HG02759 (cell line): Measurements from ENCODE around the gene NEUROG1.

ENCODE experiments used
- ATAC-seq: cut with Tn5 transposase; IDR thresholded peaks from one replicate; pipeline ENCODE4 v1.9.1; 2021; ENCODE audit warnings: mild to moderate bottlenecking, moderate library complexity; ENCODE audit not compliant: unreplicated experiment

NEUROG1 gene, protein sequence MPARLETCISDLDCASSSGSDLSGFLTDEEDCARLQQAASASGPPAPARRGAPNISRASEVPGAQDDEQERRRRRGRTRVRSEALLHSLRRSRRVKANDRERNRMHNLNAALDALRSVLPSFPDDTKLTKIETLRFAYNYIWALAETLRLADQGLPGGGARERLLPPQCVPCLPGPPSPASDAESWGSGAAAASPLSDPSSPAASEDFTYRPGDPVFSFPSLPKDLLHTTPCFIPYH

DNA sequence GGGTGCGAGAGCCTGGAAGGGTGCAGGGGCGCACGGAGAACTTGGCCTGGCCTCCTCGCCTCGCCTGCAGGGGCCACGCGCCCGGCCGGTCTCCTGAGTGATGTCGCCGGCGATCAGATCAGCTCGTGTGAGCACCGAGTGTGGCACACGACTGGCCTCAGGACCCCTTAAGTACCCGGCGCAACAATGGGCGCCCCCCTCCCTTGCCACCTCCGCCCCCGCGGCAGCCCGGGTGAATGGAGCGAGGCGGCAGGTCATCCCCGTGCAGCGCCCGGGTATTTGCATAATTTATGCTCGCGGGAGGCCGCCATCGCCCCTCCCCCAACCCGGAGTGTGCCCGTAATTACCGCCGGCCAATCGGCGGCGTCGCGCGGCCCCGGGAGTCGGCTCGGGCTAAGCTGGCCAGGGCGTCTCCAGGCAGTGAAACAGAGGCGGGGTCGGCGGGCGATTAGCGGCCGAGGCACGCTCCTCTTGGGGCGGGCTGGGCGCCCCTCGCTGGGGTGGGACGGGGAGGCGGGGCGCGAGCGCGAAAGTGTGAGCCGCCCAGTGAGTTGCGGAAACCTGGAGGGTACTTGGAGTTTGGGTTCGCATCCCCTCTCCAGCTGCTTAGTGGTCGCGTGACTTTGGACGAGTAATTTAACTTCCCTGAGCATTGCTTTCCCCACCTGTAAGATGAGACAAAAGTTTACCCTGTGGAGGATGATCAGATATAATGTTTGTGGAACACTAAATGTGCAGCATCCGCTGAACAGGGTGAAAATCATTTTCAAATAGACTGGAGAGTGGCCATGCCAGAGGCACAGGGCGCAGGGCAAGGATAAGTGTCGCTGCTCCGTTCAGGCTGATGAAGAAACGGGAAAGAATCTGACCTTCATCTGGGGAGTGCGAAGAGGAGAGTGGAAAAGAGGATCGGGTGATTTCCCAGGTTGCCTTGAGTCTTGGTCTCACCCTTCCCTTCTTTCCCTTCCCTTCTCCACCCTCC, at the start of gene NEUROG1:
TSS of gene NEUROG1 (minus strand) at position 145 of the 982 bp plus-strand sequence. CDS start 274 bp downstream, outside the sequence.
- no peak for ATAC-seq

DNA sequence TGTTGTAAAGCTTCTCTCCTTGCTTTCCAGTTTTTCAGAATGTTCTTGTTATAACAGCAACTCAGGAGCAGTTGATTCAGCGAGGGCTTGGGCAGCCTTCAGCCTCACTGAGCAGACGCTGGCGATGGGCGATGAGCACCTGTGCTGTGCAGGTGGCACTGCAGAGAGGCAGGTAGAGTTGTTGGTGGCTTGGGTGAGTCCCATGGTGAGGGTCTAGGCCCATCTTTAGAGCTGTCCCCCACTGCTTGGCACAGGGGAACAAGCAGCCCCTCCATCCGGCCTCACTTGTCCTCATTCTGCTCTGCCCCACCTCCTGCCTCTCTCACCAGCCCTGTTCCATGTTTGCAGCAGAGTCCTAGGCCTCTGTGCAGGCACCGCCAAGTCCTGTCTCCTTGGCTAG, 49.2 kb upstream of the NEUROG1 start:
- ATAC-seq: no peak

DNA sequence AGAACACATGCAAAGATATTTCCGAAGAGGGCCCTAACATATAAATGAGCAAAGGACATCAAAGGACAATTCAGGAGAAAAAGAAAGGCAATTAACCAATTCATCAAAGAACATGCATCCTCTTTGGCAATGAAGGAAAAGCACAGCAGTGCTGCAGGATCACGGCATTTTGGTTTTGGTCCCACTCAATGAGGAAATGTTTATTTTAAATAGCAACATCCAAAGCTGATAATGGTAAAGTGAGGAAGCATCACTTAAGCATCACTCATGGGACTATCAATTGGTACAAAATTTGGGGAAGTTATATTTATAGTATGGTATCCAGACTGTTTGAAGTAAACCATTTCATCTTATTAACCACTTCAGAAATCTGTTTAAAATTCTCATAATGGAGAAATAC, 48.5 kb upstream of the NEUROG1 start:
- no peak for ATAC-seq

DNA sequence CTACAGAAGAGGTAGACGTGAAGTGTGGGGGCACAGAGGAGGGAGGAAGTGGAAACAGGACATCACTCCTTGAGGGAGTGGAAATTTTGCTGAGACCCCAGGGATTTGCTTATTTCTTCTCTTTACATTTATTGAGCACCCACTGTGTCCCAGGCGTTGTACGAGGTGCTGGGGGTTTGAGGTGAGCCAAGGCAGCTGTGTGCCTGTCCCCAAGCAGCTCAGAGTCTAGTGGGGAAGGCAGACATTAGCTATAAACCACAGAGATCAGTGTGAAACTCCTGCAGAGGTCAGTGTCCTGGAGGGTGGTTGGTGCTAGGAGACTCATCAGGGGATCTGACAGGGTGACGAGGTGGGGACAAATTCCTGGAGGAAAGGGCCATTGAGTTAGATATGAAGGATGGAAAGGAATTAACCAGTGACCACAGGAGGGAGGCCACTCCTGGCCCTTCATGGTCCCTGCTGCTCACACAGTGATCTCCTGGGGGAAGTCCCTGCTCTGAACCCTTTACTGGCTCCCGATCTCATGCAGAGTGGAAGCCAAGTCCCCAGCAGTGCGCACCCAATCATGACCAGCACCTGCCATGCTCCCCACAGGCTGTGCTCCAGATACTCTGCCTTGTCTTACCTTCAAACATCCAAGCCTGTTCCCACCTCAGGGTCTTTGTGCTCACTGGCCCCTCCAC, 46.5 kb upstream of the NEUROG1 start:
- no peak for ATAC-seq

DNA sequence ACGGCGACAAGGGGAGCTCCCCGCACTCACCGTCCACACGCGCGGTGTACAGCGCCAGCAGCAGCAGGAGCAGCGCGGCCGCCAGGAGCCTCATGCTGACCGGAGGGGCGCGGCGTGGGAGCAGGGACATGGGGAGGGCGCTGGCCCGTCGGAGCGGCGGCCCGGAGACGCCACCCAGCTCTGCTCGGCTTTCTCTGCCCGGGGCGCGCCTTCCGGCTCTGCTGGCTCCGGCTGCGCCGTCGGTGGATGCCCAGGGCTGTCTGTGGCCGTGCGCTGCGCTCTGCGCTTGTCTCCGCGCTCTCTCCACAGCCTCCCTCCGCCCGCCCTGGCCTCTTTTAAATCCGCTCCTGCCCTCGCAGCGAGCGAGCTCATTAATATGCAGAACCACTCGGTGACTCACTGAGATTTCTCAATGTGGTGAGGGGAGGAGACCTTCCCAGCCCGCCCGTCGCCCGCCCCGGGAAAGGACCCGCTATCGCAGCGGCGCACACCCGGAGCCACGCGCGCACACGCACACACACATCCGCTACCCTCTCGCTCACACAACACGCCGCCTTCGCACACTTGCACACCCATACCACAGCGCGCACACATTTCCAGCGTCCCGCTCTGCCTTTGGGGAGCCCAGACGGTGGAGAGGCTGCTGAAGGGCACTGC, 43.0 kb upstream of the NEUROG1 start, which contains the start of gene CXCL14:
TSS of gene CXCL14 (minus strand) at position 307 of the 657 bp plus-strand sequence. CDS start at position 94, 213 bp downstream.
- ATAC-seq: no peak

DNA sequence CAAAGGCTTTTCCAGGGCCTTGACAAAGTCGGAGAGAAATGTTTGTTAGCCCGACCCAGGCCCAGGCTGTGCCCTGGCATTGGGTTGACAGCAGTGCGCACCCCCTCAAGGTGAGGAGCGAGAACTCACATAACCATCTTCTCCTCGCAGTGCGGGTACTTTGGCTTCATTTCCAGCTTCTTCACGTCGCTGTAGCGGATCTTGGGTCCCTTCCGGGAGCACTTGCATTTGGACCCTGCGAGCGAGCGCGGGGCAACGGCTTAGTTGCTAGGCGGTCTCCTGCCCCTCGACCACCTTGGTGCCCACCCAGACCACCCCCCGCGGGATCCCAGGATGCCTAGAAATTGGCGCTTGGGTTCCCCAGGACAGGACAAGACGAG, 42.5 kb upstream of the NEUROG1 start:
- no peak for ATAC-seq

DNA sequence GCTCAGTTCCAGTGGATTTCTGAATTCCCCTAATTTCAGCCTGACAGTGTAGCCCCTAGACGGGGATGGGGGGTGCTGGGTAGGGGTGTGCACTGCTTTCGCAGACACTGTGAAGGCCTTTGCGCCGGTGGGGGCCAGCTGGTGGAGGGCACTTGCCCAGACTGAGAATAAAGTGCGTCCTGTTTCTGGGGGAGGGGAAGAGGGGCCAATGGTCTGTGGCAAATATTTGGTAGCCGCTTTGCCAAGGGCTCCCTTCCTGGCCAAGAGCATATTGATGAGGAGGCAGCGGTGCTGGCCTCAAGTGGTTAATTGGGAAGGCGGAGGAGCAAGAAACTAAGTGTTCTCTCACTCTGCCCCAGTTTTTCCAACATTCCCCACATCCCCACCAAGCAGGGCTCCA, 41.7 kb upstream of the NEUROG1 start:
- ATAC-seq: no peak

DNA sequence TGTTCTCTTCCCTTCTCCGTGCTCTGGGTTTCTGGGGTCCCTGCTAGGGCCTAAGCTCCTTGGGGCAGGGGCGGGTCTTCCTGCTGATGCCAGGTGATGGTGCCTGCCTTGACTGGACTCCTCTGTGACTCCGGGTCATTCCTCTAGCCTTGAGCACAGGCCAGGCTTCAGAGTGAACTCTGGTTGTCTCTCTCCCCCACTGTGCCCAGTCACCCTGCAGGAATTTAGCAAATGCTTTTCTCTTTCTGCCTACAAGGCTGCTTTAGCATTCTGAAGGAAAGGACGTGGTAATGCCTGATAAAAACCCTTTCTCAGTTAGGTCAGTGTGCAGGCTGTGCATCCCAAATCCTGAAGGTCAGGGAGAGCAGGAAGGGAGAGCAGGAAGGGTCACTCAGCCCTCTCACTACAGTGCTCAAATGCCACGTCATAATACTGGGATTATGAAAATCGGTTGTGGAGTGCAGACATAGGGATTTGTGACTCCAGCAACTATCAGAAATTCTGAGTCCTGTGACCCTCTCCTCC, 40.4 kb upstream of the NEUROG1 start:
- ATAC-seq: no peak

DNA sequence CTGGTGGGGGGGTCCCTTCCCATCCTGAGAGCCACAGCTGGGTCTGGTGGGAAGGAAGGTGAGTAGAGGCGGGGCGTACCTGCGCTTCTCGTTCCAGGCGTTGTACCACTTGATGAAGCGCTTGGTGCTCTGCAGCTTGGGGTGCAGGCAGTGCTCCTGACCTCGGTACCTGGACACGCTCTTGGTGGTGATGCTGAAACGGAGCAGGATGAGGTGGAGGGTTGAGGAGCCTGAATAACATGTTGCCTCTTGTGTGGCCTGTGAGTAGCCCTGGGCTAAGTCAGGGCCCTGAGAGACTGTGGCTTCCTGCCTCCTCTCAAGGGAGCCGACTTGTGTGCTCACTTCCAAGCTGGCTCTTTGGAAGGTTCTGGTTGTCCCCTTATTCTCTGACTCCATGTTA, 38.7 kb upstream of the NEUROG1 start:
- ATAC-seq: no peak

DNA sequence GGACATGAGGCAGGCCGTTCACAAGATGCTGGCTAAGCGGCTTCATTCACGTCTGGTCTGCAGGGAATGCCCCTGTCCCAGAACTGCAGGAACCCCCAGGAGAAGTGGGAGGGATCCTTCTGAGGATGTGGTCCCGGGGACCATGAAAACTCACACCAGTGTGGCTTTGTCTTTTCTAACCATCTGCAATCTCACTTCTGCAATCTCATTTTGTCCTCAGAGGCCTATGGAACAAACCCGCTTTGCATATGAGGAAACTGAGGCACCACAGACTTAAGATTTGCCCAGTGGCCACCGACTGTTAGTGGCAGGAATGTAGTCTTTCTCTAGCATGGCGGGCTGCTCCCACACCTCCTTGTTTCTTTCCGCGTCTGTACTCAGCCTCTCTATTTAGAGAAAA, 36.1 kb upstream of the NEUROG1 start:
- no peak for ATAC-seq

DNA sequence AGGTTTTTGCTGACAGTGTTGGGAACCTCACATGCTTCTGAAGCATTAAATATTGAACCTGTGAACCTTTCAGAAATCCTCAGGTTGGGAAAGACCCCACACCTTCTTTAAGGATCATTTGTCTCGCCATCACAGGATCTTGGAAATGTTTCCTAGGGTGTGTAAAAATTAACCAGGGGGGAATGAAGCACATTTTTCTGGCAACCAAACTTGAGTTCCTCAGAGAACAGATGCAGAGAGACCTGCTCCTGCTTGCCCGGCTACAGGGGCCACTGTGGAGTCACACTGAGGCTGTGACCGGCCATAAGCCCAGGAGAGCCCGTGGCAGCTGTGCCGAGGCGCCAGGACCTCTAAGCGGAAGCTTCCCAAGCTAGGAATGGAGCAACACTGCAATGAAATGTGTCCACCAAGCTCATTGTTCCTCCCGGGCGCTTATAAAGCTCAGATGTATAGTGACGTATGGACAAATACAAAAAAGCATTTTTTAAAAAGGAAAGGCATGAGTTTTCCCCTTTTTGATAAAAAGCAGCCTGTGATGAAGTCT, 35.4 kb upstream of the NEUROG1 start:
- no peak for ATAC-seq

DNA sequence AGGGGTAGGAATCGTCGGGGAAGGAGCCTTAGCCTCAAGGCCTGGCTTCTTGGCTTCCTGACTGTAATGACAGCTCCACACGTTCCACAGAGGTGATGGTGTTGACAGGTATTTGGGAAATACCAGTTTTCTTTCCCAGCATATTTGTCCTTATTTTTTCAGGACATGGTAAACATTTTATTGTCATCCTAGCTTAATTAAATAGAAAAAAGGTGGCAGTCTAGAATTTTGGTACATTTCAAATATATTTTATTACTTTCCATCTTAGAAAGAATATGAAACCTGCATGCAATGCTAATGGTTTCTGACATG, 34.6 kb upstream of the NEUROG1 start:
- ATAC-seq: no peak

DNA sequence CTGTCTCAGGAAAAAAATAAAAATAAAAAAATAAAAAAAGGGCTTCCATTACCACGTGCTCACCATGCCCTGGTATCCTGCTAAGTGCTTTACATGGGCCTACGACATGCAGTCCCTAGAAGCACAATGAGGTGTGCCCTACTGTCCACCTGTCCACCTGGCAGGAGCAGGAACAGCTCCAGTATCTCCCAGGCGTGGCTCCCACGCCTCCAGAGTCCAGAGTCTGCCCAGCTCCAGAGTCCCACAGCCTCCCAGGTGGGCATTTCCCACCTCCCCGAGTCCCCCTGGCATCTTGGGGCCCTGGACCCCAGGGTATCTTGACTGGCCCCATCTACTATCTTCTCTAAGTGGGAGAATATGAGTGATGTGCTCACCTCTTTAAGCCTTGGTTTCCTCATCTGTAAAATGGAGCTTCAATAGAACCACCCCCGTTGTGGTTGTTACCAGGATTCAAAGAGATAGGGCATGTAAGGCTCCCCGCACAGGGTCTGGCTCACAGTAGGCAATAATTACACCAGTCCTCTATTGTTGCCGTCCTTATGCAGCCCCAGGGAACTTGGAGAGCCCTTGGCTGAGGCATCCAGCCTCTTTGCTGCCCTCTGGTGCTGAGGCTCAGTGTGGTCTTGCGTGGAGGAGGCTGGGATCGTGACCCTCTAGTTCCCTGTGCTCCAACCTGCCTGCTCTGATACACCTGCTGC, 34.1 kb upstream of the NEUROG1 start:
- no peak for ATAC-seq

DNA sequence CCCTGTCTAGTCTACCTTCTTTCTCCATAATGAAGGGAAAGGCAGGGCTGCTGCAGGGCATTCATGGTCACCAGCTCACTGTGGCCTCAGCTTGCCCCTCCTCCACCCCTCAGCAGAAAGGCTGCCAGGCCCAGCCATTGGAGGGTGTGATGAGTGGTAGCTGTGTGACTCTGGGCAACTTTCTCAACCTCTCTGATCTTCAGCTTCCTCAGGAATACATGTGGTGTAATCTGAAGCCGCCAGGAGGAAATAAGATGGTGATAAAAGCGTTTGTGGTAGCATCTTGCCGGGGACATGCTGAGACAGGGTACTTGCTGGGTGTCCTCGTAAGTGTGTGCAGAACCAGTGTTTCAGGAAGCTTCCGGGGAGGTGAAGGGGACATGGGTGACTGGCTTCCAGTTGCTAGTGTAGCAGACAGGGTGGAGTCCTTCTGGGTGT, 33.2 kb upstream of the NEUROG1 start:
- no peak for ATAC-seq

DNA sequence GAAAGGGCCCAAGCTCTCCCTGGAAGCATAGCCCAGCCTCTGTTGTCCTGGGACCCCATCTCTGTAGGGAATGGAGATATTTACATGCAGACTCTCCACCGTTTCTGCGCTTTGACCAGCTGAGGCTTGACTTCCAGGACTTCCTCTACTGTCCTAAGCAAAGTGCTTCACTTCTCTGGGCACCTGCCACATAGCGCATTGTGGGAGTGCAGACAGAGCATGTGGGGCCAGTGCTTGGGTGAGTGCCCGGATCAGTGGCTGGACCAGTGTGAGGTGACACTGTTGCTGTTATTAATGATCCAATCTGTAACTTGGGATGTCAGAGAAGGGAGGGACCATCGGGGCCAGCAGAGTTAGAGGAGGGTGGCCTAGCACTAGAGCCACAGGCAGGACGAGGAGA, 32.5 kb upstream of the NEUROG1 start:
- no peak for ATAC-seq

DNA sequence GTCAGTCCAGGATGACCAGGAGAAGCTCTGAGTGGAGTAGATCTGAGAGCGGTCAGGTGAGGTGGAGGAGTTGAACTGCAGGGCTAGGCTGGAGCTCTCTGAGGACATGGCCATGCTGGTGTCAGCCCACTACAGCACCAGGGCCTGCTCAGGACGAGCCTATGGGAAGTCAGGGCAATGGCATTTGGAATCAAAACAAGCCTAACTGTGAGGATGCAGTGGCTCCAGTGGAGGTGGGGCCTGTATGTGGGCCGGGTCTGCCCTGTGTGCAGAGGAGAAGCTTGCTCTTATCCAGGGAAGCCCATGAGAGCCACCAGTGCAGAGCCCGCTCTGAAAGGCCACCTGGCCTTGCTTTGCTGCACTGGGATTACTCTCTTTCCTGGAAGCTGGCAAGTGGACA, 31.9 kb upstream of the NEUROG1 start:
- no peak for ATAC-seq

DNA sequence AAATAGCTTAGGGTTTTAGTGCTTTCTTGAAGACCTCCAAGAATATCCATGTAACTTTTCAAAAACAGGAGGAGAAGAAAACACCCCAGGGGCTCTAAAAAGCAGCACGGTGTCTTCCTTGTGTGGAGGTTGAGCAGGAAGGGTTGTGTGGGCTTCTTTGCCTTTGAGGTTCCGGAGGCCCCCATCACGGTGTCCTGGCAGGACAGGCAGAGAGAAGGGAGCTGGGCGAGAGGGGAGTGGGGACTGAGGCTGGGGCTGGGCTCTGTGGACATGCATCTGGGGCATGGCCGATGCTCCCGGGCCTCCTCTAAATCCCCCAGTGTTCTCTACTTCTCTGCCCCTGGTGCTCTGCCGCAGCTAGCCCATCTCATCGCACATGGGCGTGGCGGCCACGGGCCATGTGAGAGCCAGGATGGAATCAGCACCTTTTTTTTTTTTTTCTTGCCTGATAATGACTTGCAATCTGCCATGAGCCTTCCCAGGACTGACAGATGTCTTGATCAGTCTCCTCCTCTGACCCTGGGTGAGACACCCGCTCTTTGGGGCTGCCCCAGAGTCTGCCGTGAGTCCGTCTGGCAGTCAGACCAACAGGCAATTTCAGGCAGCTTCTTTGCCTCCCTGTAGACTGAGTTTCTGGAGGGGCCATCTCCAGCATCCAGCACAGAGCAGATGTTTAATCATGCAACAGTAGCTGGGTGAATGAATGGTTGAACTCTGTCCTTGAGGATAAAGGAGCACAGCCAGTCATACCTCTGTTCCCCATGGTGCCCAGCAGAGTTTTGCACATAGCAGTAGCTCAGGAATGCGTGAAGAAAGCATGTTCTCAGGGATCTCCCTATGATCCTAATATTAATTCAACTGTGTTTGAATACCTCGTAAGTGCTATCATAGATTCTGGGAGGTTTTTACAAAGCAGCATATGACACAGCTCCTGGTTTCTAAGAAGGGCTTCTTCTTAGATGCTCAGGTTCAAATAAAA, 30.9 kb upstream of the NEUROG1 start:
- no peak for ATAC-seq

DNA sequence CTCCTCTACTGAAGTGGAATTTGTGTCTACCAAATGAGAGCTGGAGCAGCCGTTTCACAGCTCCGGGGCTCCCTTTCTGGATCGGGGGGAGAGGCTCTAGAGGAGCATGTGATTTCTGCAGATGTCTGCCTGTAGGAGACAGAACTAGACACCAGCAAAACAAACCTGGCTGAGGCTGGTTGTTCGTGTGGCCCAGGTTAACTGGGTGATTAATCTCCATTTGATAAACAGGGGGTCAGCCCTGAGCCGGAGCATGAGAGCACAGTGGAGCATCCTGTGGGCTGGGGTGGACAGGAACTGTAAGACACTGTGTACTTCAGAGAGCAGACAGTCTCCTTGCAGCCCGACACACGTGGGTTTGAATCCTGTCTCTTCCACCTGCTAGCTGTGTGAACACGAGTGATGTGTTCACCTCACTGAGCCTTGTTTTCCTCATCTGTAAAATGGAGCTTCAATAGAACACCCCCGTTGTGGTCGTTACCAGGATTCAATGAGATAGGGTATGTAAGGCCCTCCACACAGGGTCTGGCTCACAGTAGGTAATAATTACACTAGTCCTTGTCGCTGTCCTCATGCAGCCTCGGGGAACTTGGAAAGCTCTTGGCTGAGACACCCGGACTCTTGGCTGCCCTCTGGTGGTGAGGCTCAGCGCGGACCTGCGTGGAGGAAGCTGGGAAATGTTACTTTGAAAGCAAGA, 30.1 kb upstream of the NEUROG1 start:
- ATAC-seq: peak; percentile 67
